MM.1S (cell line): ENCODE measurements around the gene BAZ1B.
A peak's percentile ranks its signal among the peaks of the same experiment; 100 is the strongest.
"Not testable (repeated sequence)": the region's sequence is repeated elsewhere in the genome, so short reads cannot be mapped to it uniquely, and the experiment has no call there.

Source experiments
- DNase-seq: peaks from one replicate; pipeline ENCODE4 v3.0.0-alpha.2; 2015
- H2AFZ ChIP-seq: fragments of 300-600 bp; sonication (generic); 2 replicates; pipeline ENCODE4 v1.6.0; 2016; ENCODE audit warnings: antibody characterized with exemption, low read length
- H3F3A ChIP-seq: fragments of 300-600 bp; sonication (generic); 2 replicates; pipeline ENCODE4 v1.6.1; 2016; ENCODE audit warnings: mild to moderate bottlenecking, antibody characterized with exemption, low read length, moderate library complexity, mixed read lengths; ENCODE audit not compliant: insufficient read depth
- H3K27ac ChIP-seq: fragments of 300-600 bp; sonication (generic); 2 replicates; pipeline ENCODE4 v1.5.1; 2016; ENCODE audit warnings: mild to moderate bottlenecking, low read length
- H3K27me3 ChIP-seq: fragments of 300-600 bp; sonication (generic); replicated peaks from 2 replicates; pipeline ENCODE4 v1.6.0; 2016; ENCODE audit warnings: low read length; ENCODE audit not compliant: insufficient read depth
- H3K36me3 ChIP-seq: fragments of 300-600 bp; sonication (generic); replicated peaks from 2 replicates; pipeline ENCODE4 v1.6.1; 2016; ENCODE audit warnings: mild to moderate bottlenecking, low read length, mixed read lengths; ENCODE audit not compliant: insufficient read depth
- H3K4me1 ChIP-seq: fragments of 300-600 bp; sonication (generic); 2 replicates; pipeline ENCODE4 v1.6.1; 2016; ENCODE audit warnings: low read length, mixed read lengths
- H3K4me2 ChIP-seq: fragments of 300-600 bp; sonication (generic); 2 replicates; pipeline ENCODE4 v1.6.0; 2016; ENCODE audit warnings: low read depth, low read length
- H3K4me3 ChIP-seq: fragments of 300-600 bp; sonication (generic); 2 replicates; pipeline ENCODE4 v1.5.1; 2016; ENCODE audit warnings: low read length, mixed read lengths
- H3K79me2 ChIP-seq: fragments of 300-600 bp; sonication (generic); 2 replicates; pipeline ENCODE4 v1.6.1; 2016; ENCODE audit warnings: mixed run types, low read length, mixed read lengths
- H3K9ac ChIP-seq: fragments of 300-600 bp; sonication (generic); 2 replicates; pipeline ENCODE4 v1.6.1; 2016; ENCODE audit warnings: low read length, mixed read lengths
- H3K9me2 ChIP-seq: fragments of 300-600 bp; sonication (generic); replicated peaks from 2 replicates; pipeline ENCODE4 v1.6.1; 2016; ENCODE audit warnings: mild to moderate bottlenecking, low read length, mixed read lengths; ENCODE audit not compliant: insufficient read depth
- H3K9me3 ChIP-seq: fragments of 300-600 bp; sonication (generic); replicated peaks from 2 replicates; pipeline ENCODE4 v1.6.1; 2016; ENCODE audit warnings: mild to moderate bottlenecking, low read length, mixed read lengths; ENCODE audit not compliant: insufficient read depth
- H4K20me1 ChIP-seq: fragments of 300-600 bp; sonication (generic); 2 replicates; pipeline ENCODE4 v1.6.1; 2016; ENCODE audit warnings: mild to moderate bottlenecking, low read length, moderate library complexity, mixed read lengths; ENCODE audit not compliant: insufficient read depth
- EZH2 ChIP-seq: fragments of 300-600 bp; sonication (generic); optimal IDR thresholded peaks from 2 replicates; pipeline ENCODE3; 2017; ENCODE audit warnings: low read depth, mild to moderate bottlenecking, antibody characterized with exemption, low read length, mixed read lengths
- EZH2phosphoT487 ChIP-seq: fragments of 300-600 bp; sonication (generic); IDR thresholded peaks from 2 replicates; pipeline ENCODE4 v1.6.1; 2018; ENCODE audit warnings: antibody characterized with exemption, low read length
- TF ChIP-seq, protein P1 (sequence below): fragments of 300-600 bp; sonication (generic); IDR thresholded peaks from 2 replicates; pipeline ENCODE4 v1.5.1; 2016; ENCODE audit warnings: antibody characterized with exemption, low read length, mixed read lengths

The BAZ1B gene

DNA sequence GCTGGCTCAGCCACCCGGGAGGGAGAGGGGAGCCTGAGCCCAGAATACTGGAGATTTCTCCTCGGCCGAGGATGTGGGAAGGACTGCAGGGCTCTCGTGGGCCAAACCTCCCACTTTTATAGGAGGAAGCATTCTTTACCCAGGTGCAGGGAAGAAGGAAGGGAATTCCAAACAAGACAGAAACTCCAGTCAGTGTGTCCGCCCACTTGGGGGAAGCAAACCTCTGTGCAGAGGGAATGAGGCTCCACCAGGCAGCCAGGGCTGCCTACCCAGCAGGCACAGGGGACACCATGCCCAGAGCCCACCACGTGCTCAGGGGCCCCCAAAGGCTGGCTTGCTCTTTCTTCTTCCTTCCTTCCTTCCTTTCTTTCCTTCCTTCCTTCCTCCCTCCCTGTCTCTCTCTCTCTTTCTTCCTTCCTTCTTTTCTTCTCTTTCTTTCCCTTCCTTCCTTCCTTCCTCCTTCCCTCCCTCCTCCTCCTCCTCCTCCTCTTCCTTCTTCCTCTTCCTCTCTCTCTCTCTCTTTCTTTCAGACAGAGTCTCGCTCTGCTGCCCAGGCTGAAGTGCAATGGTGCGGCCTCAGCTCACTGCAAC lies 103.9 kb downstream of the BAZ1B start:
- Histone ChIP-seq H3K27ac (no peak overlapping the region), H3K9me2 (no peaks in the 10 kb centered on the region), H3K9ac (no peak overlapping the region), H3K36me3 (no peaks in the 10 kb centered on the region), H3F3A (no peaks in the 10 kb centered on the region), H3K4me3 (no peak overlapping the region), H3K9me3 (no peaks in the 10 kb centered on the region), H3K4me1 (no peaks in the 10 kb centered on the region), H3K4me2 (no peak overlapping the region), H3K79me2 (no peaks in the 10 kb centered on the region), H4K20me1 (no peaks in the 10 kb centered on the region), H2AFZ (no peak overlapping the region), H3K27me3 (0 out of 2 replicates have a peak, but pooled peaks cover 5% of the 10 kb centered on the region)
- TF ChIP-seq EZH2 (no peak), EZH2phosphoT487 (no peak)
- TF ChIP-seq, protein P1, sequence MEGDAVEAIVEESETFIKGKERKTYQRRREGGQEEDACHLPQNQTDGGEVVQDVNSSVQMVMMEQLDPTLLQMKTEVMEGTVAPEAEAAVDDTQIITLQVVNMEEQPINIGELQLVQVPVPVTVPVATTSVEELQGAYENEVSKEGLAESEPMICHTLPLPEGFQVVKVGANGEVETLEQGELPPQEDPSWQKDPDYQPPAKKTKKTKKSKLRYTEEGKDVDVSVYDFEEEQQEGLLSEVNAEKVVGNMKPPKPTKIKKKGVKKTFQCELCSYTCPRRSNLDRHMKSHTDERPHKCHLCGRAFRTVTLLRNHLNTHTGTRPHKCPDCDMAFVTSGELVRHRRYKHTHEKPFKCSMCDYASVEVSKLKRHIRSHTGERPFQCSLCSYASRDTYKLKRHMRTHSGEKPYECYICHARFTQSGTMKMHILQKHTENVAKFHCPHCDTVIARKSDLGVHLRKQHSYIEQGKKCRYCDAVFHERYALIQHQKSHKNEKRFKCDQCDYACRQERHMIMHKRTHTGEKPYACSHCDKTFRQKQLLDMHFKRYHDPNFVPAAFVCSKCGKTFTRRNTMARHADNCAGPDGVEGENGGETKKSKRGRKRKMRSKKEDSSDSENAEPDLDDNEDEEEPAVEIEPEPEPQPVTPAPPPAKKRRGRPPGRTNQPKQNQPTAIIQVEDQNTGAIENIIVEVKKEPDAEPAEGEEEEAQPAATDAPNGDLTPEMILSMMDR: no peak
- DNase-seq: no peak

DNA sequence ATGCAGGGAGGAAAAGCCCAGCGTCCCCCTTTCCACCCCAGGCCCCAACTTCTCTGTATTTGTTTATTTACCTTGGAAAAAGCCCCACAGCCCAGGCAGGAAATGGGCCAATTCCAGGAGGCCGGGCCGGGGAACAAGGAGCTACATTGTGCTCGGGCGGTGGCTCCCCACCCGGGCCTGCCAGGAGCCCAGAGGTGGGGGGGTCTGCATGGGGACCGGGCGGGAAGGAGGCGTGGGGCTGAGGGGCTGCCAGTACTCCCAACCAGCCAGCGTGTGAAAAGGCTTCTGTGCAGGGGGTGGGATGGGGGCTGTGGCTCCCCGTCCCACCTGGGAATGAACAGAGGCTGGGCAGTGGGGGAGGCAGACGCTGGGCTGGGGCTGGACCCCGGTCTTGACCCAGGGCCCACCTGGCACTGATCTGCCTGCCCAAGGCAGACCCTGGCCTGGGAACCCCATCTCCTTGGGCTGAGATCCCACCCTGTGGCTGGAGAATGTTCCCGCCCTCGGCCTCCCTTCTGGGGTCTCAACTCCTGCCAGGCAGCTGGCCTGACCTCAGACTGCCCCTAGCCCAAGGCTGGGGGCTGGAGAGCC lies 111.5 kb downstream of the BAZ1B start:
- H3K9me2 ChIP-seq, H3K4me1 ChIP-seq, H3K4me2 ChIP-seq, H3K36me3 ChIP-seq, H3K27ac ChIP-seq, H3F3A ChIP-seq, H3K9me3 ChIP-seq, H3K4me3 ChIP-seq, H3K79me2 ChIP-seq, H4K20me1 ChIP-seq, DNase-seq, H3K27me3 ChIP-seq, H3K9ac ChIP-seq, H2AFZ ChIP-seq: not testable (repeated sequence)

DNA sequence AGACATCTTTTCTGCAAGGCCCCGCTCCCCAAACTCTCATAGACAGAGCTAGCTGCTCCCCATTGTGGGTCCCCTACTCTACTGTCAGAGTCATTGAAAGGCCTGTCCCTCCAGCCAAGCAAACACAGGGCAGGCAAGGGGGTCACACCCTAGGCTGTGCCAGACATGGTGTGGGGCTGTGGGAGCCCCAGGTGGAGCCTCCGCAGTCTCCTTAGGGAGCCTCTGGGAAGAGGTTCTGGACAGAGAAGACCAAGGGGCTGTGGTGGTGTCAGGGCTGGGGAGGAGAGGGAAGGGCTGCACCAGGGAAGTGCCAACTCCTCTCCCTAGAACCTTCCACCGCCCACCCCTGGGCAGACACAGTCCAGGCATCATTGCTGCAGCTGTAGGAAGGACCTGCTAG lies 117.2 kb downstream of the BAZ1B start:
- not testable (repeated sequence) for H3F3A ChIP-seq, H3K4me2 ChIP-seq, H3K4me1 ChIP-seq, DNase-seq, H2AFZ ChIP-seq, H3K79me2 ChIP-seq, H3K36me3 ChIP-seq, H3K4me3 ChIP-seq, H3K9ac ChIP-seq, H3K27ac ChIP-seq, H3K9me2 ChIP-seq, H3K27me3 ChIP-seq, H3K9me3 ChIP-seq, H4K20me1 ChIP-seq

DNA sequence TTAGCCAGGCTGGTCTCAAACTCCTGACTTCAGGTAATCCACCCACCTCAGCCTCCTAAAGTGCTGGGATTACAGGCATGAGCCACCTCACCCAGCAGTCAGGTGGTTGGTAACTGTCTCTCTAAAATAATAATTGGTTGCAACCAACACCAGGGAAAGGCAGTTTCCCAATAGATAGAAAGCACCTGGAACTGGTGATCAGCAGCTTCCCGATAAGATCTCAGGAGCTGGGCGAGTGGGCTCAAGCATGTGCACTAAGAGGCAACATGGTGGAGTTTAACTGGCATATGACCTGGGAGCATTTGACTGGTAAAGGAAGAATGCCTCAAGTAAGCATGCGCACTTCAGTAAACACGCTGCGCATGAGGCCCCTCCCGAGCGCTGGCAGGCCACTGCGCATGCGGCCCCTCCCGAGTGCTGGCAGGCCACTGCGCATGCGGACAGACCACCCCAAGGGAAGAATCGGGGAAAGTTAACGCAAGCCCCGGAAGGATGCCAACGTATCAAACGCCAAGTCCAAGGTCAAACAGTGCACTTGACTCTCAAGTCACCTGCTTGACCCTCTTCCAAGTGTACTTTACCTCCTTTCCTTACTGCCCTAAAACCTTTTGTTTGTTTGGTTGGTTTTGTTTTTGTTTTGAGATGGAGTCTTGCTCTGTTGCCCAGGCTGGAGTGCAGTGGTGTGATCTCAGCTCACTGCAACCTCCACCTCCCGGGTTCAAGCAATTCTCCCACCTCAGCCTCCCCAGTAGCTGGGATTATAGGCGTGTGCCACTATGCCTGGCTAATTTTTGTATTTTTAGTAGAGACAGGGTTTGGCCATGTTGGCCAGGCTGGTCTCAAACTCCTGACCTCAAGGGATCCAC lies 122.7 kb downstream of the BAZ1B start:
- peak overlapping the region; percentile 37; the same call in 1 of the 2 replicates for H3K4me2 ChIP-seq
- H2AFZ ChIP-seq: peak overlapping the region; percentile 31; the same call in 1 of the 2 replicates
- H4K20me1 ChIP-seq, H3K9me3 ChIP-seq, H3K9ac ChIP-seq, H3K9me2 ChIP-seq, H3K27me3 ChIP-seq, H3F3A ChIP-seq, H3K27ac ChIP-seq, H3K79me2 ChIP-seq, H3K4me1 ChIP-seq, H3K36me3 ChIP-seq: not testable (repeated sequence)
- H3K4me3 ChIP-seq: 0 out of 2 replicates have a peak overlapping the region, but pooled peaks have one; percentile 31
- DNase-seq: peak; percentile 73
